HepG2 (cell line): ENCODE measurements around the gene FOSL2. TPM values are rescaled to one million over a fixed set of nuclear protein-coding genes. Genes with fewer than 3 reads are reported as not detected.
A peak's percentile ranks its signal among the peaks of the same experiment; 100 is the strongest.

Experiments
- CBX5 ChIP-seq: sonication (generic); formaldehyde crosslinking; IDR thresholded peaks from 2 replicates; pipeline ENCODE4 v1.4.0; 2020; ENCODE audit warnings: missing genetic modification reagents, borderline replicate concordance
- DR1 ChIP-seq: sonication (generic); formaldehyde crosslinking; IDR thresholded peaks from 2 replicates; pipeline ENCODE4 v1.8.0; 2021; ENCODE audit warnings: mild to moderate bottlenecking, missing genetic modification reagents, inconsistent platforms
- FIP1L1 ChIP-seq: fragments of 200-400 bp; formaldehyde crosslinking; IDR thresholded peaks from 2 replicates; pipeline ENCODE4 v1.6.1; 2018; ENCODE audit warnings: low read depth, mild to moderate bottlenecking, low read length, moderate library complexity, borderline replicate concordance; ENCODE audit not compliant: insufficient read depth
- HCFC1 ChIP-seq: fragments of 150-350 bp; IDR thresholded peaks from 2 replicates; pipeline ENCODE4 v1.6.1; 2014; ENCODE audit warnings: low read depth, low read length
- HHEX ChIP-seq: IDR thresholded peaks from 2 replicates; pipeline ENCODE4 v1.6.1; 2016; ENCODE audit warnings: control low read depth
- KDM4B ChIP-seq: sonication (generic); formaldehyde crosslinking; IDR thresholded peaks from 2 replicates; pipeline ENCODE4 v1.4.0; 2020; ENCODE audit warnings: missing genetic modification reagents
- KMT2B ChIP-seq: IDR thresholded peaks from 2 replicates; pipeline ENCODE4 v1.6.1; 2016; ENCODE audit warnings: missing genetic modification reagents, missing compliant biosample characterization
- TBX3 ChIP-seq: fragments of 450-650 bp; IDR thresholded peaks from 2 replicates; pipeline ENCODE4 v1.6.1; 2017; ENCODE audit warnings: antibody characterized with exemption, mild to moderate bottlenecking, inconsistent platforms, borderline replicate concordance
- ZBTB8A ChIP-seq: sonication (generic); formaldehyde crosslinking; IDR thresholded peaks from 2 replicates; pipeline ENCODE4 v1.4.0; 2020; ENCODE audit warnings: mild to moderate bottlenecking, low read depth, missing genetic modification reagents, borderline replicate concordance
- ZMYM4 ChIP-seq: sonication (generic); formaldehyde crosslinking; IDR thresholded peaks from 2 replicates; pipeline ENCODE4 v1.8.1; 2023; ENCODE audit warnings: mild to moderate bottlenecking, missing genetic modification reagents
- ZNF274 ChIP-seq: sonication (generic); formaldehyde crosslinking; IDR thresholded peaks from 2 replicates; pipeline ENCODE4 v1.5.1; 2020; ENCODE audit warnings: mild to moderate bottlenecking, missing genetic modification reagents
- ZNF567 ChIP-seq: sonication (generic); formaldehyde crosslinking; IDR thresholded peaks from 2 replicates; pipeline ENCODE4 v1.8.1; 2023; ENCODE audit warnings: mild to moderate bottlenecking, missing genetic modification reagents, borderline replicate concordance
- ZNF569 ChIP-seq: sonication (generic); formaldehyde crosslinking; IDR thresholded peaks from 2 replicates; pipeline ENCODE4 v1.5.0; 2020; ENCODE audit warnings: mild to moderate bottlenecking, missing genetic modification reagents, moderate library complexity, borderline replicate concordance
- ZNF619 ChIP-seq: sonication (generic); formaldehyde crosslinking; IDR thresholded peaks from 2 replicates; pipeline ENCODE4 v1.4.0; 2020; ENCODE audit warnings: mild to moderate bottlenecking, missing genetic modification reagents
- ZNF709 ChIP-seq: sonication (generic); formaldehyde crosslinking; IDR thresholded peaks from 2 replicates; pipeline ENCODE4 v1.5.0; 2020; ENCODE audit warnings: mild to moderate bottlenecking, missing genetic modification reagents
- ZZZ3 ChIP-seq: sonication (generic); formaldehyde crosslinking; IDR thresholded peaks from 2 replicates; pipeline ENCODE4 v1.4.0; 2020; ENCODE audit warnings: missing genetic modification reagents, mild to moderate bottlenecking, borderline replicate concordance
- polyA plus RNA-seq, 8 experiments: library from polyadenylated mRNA; depleted of rRNA in 3 of 8; stranded (reverse) in 7 of 8; unstranded in 1 of 8; fragments of >200 nt; fragmentation: Illumina TruSeq in 4 of 8; extraction: Trizol in 4 of 8; gene quantifications; 2 replicates each; pipeline versions ENCODE4 v1.2.1 to v1.2.3, GENCODE V29; 2011 to 2016; ENCODE audit warnings: low read depth in 4 of 8, missing spikeins in 1 of 8, mixed read lengths in 1 of 8; ENCODE audit not compliant: insufficient read depth in 1 of 8
- total RNA-seq, 5 experiments: library from RNA; depleted of rRNA; stranded (reverse); fragments of >200 nt; fragmentation: Illumina TruSeq; extraction: Trizol; gene quantifications; 2 replicates each; pipeline ENCODE4 v1.2.3, GENCODE V29; 2016; ENCODE audit warnings: low read depth in 1 of 5
- TF ChIP-seq, protein P1 (sequence below): sonication (generic); formaldehyde crosslinking; IDR thresholded peaks from 2 replicates; pipeline ENCODE4 v1.8.1; 2023; ENCODE audit warnings: mild to moderate bottlenecking, inconsistent platforms, moderate library complexity, missing genetic modification reagents, borderline replicate concordance
- TF ChIP-seq, protein P2 (sequence below), 2 experiments: fragments of 450-650 bp in 1 of 2; sonication (generic) in 1 of 2; formaldehyde crosslinking in 1 of 2; IDR thresholded peaks; 2 replicates each; pipeline versions ENCODE4 v1.6.1 to v1.8.0; 2016 to 2022; ENCODE audit warnings: antibody characterized with exemption in 1 of 2, mild to moderate bottlenecking in 1 of 2, missing genetic modification reagents in 1 of 2

Gene FOSL2
- total and polyA plus RNA-seq, 2 of the 13 experiments (the other 11 are each of a cell fraction or from before 2014, with no cell fraction given) = 3.4 to 18.1 TPM

- TF ChIP-seq CBX5 (CRISPR knock-in tag) (no peak), ZNF619 (no peak), ZNF709 (CRISPR knock-in tag) (no peak), KMT2B (CRISPR knock-in tag) (no peak), HHEX (0 out of 2 replicates have a peak, but pooled peaks have one; percentile 10), ZNF567 (no peak), ZZZ3 (CRISPR knock-in tag) (no peak), ZMYM4 (peak; percentile 41; the same call in 1 of the 2 replicates), FIP1L1 (no peak), TBX3 (no peak), ZNF274 (no peak), ZBTB8A (CRISPR knock-in tag) (no peak), KDM4B (no peak), HCFC1 (no peak), DR1 (no peak), ZNF569 (CRISPR knock-in tag) (no peak)
- TF ChIP-seq, protein P1, sequence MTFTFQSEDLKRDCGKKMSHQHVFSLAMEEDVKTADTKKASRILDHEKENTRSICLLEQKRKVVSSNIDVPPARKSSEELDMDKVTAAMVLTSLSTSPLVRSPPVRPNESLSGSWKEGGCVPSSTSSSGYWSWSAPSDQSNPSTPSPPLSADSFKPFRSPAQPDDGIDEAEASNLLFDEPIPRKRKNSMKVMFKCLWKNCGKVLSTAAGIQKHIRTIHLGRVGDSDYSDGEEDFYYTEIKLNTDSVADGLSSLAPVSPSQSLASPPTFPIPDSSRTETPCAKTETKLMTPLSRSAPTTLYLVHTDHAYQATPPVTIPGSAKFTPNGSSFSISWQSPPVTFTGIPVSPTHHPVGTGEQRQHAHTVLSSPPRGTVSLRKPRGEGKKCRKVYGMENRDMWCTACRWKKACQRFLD (CRISPR knock-in tag) = no peak
- TF ChIP-seq, protein P2, sequence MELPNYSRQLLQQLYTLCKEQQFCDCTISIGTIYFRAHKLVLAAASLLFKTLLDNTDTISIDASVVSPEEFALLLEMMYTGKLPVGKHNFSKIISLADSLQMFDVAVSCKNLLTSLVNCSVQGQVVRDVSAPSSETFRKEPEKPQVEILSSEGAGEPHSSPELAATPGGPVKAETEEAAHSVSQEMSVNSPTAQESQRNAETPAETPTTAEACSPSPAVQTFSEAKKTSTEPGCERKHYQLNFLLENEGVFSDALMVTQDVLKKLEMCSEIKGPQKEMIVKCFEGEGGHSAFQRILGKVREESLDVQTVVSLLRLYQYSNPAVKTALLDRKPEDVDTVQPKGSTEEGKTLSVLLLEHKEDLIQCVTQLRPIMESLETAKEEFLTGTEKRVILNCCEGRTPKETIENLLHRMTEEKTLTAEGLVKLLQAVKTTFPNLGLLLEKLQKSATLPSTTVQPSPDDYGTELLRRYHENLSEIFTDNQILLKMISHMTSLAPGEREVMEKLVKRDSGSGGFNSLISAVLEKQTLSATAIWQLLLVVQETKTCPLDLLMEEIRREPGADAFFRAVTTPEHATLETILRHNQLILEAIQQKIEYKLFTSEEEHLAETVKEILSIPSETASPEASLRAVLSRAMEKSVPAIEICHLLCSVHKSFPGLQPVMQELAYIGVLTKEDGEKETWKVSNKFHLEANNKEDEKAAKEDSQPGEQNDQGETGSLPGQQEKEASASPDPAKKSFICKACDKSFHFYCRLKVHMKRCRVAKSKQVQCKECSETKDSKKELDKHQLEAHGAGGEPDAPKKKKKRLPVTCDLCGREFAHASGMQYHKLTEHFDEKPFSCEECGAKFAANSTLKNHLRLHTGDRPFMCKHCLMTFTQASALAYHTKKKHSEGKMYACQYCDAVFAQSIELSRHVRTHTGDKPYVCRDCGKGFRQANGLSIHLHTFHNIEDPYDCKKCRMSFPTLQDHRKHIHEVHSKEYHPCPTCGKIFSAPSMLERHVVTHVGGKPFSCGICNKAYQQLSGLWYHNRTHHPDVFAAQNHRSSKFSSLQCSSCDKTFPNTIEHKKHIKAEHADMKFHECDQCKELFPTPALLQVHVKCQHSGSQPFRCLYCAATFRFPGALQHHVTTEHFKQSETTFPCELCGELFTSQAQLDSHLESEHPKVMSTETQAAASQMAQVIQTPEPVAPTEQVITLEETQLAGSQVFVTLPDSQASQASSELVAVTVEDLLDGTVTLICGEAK (IDR thresholded peaks at IDR 0.05) = no peak
- TF ChIP-seq, protein P2 (CRISPR knock-in tag; IDR thresholded peaks at IDR 0.05) = no peak
These were observed 15.5 kb downstream of the FOSL2 start (continued) for GRCh38 chr2:28407976-28408690.
